Heart left ventricle (tissue), 13 donors: Measurements from ENCODE around the gene GDNF.

Experiments
- POLR2A ChIP-seq, 2 donors: fragments of 450-650 bp; IDR thresholded peaks; one replicate each; pipeline ENCODE4 v1.6.1; 2017; ENCODE audit warnings: antibody characterized with exemption in 2 of 2, mild to moderate bottlenecking in 2 of 2, moderate library complexity in 2 of 2
- TF ChIP-seq, protein P1 (sequence below), 12 donors: fragments of 200-600 bp; sonication (generic) in 4 of 12; IDR thresholded peaks; one replicate each; pipeline versions ENCODE4 v1.5.0 to v1.8.0; 2018 to 2022; ENCODE audit warnings: antibody characterized with exemption in 12 of 12, mild to moderate bottlenecking in 5 of 12
- donor health status: ischemic (EF 13 %, LVEDD 7.1; RV severe dilation, severe dysfunction).
- donor health status: DM: no; HTN: yes; CAD: no.
- donor health status: DM: no; HTN: no; CAD: no.
- donor health status: ischemic (EF 25% LVEDD 6.9; RV normal size, moderate dysfunction).
- donor health status: ischemic (EF 25% LVEDD 5.7; RV mildly dilated, moderate dysfunction).
- donor health status: ischemic (EF 35%, LVEDD 5.7; RV mildly dilated, moderate dysfunction).
- donor health status: nonischemic (EF 11% LVEDD 7.7; RV severe dilation, severe dysfunction).
- donor health status: DM: yes; HTN: yes; CAD: no.
- donor health status: PGD.
- donor health status: ischemic (EF 29% LVEDD 5.4; RV normal size, mild dysfunction).
- donor health status: nonischemic (EF 23%, LVEDD 6.1; RV moderate dilation, normal function).

DNA sequence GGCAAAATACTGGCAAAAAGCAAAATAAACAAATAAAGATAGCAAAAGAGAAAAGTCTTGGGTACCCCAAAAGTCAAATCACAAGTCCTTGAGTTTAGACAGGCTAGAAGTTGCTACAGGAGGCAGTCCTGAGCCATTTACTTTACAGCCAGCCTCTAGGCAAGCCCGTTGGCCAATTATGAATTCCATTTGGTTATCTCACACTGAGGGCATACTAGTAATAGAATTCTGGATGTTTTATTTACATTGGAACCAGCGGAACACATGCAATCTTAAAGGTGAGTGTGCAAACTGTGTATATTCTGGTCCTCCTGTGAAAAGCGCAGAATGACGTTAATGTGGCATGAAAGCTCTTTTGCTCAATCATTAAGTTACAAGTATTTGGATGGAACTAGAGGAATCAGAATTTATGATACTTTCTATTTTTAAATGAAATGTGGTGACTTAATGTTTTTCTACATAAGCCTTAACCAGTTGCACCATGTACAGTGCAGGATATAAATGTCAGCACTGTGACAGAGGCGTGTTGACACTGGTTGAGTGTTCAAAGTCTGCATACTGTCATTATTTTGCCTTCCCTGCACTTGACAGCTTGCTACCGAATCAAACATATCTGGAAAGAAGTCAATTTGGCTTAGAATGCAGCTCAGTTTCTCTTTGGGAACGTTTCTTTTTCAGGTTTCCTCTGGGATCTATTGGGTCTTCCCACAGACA is 7.9 kb downstream of the GDNF start:
- TF ChIP-seq, protein P1, sequence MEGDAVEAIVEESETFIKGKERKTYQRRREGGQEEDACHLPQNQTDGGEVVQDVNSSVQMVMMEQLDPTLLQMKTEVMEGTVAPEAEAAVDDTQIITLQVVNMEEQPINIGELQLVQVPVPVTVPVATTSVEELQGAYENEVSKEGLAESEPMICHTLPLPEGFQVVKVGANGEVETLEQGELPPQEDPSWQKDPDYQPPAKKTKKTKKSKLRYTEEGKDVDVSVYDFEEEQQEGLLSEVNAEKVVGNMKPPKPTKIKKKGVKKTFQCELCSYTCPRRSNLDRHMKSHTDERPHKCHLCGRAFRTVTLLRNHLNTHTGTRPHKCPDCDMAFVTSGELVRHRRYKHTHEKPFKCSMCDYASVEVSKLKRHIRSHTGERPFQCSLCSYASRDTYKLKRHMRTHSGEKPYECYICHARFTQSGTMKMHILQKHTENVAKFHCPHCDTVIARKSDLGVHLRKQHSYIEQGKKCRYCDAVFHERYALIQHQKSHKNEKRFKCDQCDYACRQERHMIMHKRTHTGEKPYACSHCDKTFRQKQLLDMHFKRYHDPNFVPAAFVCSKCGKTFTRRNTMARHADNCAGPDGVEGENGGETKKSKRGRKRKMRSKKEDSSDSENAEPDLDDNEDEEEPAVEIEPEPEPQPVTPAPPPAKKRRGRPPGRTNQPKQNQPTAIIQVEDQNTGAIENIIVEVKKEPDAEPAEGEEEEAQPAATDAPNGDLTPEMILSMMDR (IDR thresholded peaks at IDR 0.05): no peak
- no peak for TF ChIP-seq POLR2A (IDR thresholded peaks at IDR 0.05)
